ENCODE data around the gene KDM6A. TPM values are rescaled to one million over a fixed set of nuclear protein-coding genes. Genes with fewer than 3 reads are reported as not detected.
"Not testable (repeated sequence)": the region's sequence is repeated elsewhere in the genome, so short reads cannot be mapped to it uniquely, and the experiment has no call there.

KDM6A gene
- total RNA-seq, 1 donor from 2014 or later = 9.4 TPM

DNA sequence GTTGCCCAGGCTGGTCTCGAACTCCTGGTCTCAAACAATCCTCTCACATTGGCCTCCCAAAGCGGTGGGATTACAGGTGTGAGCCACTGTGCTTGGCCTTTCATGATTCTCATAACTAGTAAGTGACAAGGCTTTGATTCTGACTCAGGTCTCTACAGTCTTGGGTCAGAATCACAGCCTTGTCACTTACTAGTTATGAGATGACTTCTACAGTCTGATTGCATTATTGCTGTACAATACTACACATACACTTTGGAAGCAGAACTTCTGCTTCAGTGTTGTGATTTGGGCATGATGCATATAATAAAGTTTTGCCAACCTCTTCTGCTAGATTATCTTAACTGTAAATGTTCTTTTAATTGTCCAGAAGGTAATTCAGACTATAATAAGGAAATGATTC, 123.3 kb downstream of the KDM6A start:
- no peak for DNase-seq
- H3K4me1 ChIP-seq = peaks cover 38% of the 10 kb centered on the region
- H3K36me3 ChIP-seq = no peaks in the 10 kb centered on the region
- intact Hi-C loops (cut with micrococcal nuclease) = no loop called here
- H3K27me3 ChIP-seq (ENCODE audit: low read depth) = no peaks in the 10 kb centered on the region
- H3K4me3 ChIP-seq = no peak overlapping the region
- no peak for TF ChIP-seq CTCF (IDR thresholded peaks at IDR 0.05; ENCODE audit: borderline replicate concordance)
- no peaks in the 10 kb centered on the region for H3K9me3 ChIP-seq (replicated peaks)
- H3K27ac ChIP-seq (replicated peaks) = no peak overlapping the region

GRCh38 chrX:44997282-44997812, 124.4 kb downstream of the KDM6A start:
- Histone ChIP-seq H3K4me1 (peaks cover 41% of the 10 kb centered on the region), H3K4me3 (no peak overlapping the region), H3K27me3 (ENCODE audit: low read depth) (no peaks in the 10 kb centered on the region), H3K9me3 (replicated peaks) (no peaks in the 10 kb centered on the region), H3K27ac (replicated peaks) (no peak overlapping the region), H3K36me3 (no peaks in the 10 kb centered on the region)
- no peak for DNase-seq
- TF ChIP-seq CTCF (IDR thresholded peaks at IDR 0.05; ENCODE audit: borderline replicate concordance) = no peak
- intact Hi-C loops (cut with micrococcal nuclease) = no loop called here

- TF ChIP-seq CTCF (IDR thresholded peaks at IDR 0.05; ENCODE audit: borderline replicate concordance) = no peak
- Histone ChIP-seq H3K27ac (replicated peaks) (no peak overlapping the region), H3K4me3 (no peak overlapping the region), H3K9me3 (replicated peaks) (no peaks in the 10 kb centered on the region), H3K4me1 (peaks cover 41% of the 10 kb centered on the region), H3K36me3 (no peaks in the 10 kb centered on the region), H3K27me3 (ENCODE audit: low read depth) (no peaks in the 10 kb centered on the region)
- DNase-seq = no peak
- intact Hi-C loops (cut with micrococcal nuclease) = no loop called here
Measured at GRCh38 chrX:44997888-44998287, 124.9 kb downstream of the KDM6A start.

GRCh38 chrX:44999237-44999636, 126.2 kb downstream of the KDM6A start:
- H3K4me3 ChIP-seq; H3K27me3 ChIP-seq (ENCODE audit: low read depth); H3K36me3 ChIP-seq; DNase-seq; intact Hi-C loops (cut with micrococcal nuclease); H3K27ac ChIP-seq (replicated peaks); H3K9me3 ChIP-seq (replicated peaks): not testable (repeated sequence)
- H3K4me1 ChIP-seq = peaks cover 41% of the 10 kb centered on the region

DNA sequence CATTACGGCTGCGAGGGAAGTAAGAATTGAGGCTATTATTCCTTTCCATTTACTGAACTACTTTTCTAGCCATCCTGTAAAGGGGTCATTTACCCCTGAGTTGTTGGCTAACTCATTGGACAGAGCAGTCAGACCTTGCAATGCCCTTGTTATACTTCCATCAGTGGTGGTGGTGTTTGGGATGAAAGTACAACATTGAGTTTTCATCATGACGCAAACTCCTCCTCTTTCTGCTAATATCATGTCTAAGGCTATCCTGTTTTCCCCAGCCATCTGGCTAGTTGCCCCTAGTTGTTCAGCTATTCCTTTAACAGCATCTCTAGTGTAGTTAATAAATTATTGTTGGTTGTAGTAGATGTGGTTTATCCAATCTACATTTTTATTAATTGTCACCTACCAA, 126.9 kb downstream of the KDM6A start:
- H3K9me3 ChIP-seq (replicated peaks); H3K4me3 ChIP-seq; H3K27me3 ChIP-seq (ENCODE audit: low read depth); DNase-seq; H3K36me3 ChIP-seq; intact Hi-C loops (cut with micrococcal nuclease); H3K27ac ChIP-seq (replicated peaks): not testable (repeated sequence)
- H3K4me1 ChIP-seq = peaks cover 41% of the 10 kb centered on the region

- intact Hi-C loops (cut with micrococcal nuclease) = no loop called here
- TF ChIP-seq CTCF (IDR thresholded peaks at IDR 0.05; ENCODE audit: borderline replicate concordance) = no peak
- no peak overlapping the region for H3K4me3 ChIP-seq
- no peak for DNase-seq
- peaks cover 41% of the 10 kb centered on the region for H3K4me1 ChIP-seq
- peaks cover under 1% of the 10 kb centered on the region for H3K9me3 ChIP-seq (replicated peaks)
- no peak overlapping the region for H3K27ac ChIP-seq (replicated peaks)
- H3K27me3 ChIP-seq (ENCODE audit: low read depth) = no peaks in the 10 kb centered on the region
- H3K36me3 ChIP-seq = no peaks in the 10 kb centered on the region
Measured at GRCh38 chrX:45001048-45001447, 128.1 kb downstream of the KDM6A start.

DNA sequence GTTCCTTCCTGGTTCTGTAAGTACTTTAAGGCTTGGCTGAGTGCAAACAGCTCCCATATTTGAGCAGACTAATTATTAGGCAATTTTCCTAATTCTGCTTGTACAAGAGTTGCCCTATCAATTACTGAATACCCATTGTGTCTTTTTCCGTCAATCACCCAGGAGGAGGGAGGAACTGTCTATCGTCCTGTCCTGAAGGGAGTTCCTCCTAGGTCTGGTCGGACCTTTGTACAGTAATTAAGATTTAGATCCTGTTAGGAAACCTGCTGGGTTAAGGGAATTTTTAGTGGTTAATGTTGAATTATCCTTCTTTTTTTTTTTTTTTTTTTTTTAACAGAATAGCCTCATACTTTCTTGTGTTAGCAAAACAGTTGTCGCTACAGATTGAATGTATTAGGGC, 130.1 kb downstream of the KDM6A start:
- Histone ChIP-seq H3K27ac (replicated peaks) (no peak overlapping the region), H3K36me3 (no peaks in the 10 kb centered on the region), H3K4me1 (peaks cover 24% of the 10 kb centered on the region), H3K4me3 (no peak overlapping the region), H3K27me3 (ENCODE audit: low read depth) (no peaks in the 10 kb centered on the region), H3K9me3 (replicated peaks) (peaks cover 8% of the 10 kb centered on the region)
- no peak for TF ChIP-seq CTCF (IDR thresholded peaks at IDR 0.05; ENCODE audit: borderline replicate concordance)
- intact Hi-C loops (cut with micrococcal nuclease) = no loop called here
- DNase-seq = no peak
